ENCODE results near the gene ABCC1.

GRCh38 chr16:16120044-16120381 lies 170.6 kb downstream of the ABCC1 start:
- TF ChIP-seq CTCF (conservative IDR thresholded peaks at IDR 0.05) (no peak), ZFX (IDR thresholded peaks at IDR 0.05) (no peak)
